Adrenal gland (tissue), 5 donors: Measurements from ENCODE around the gene ITGB3.

ENCODE experiments used
- CTCF ChIP-seq, 6 experiments: fragments of 450-650 bp in 4 of 6; fragments of 200-600 bp in 2 of 6; sonication (generic) in 1 of 6; IDR thresholded peaks; 1 replicate in 5 of 6; 2 replicates in 1 of 6; pipeline versions ENCODE4 v1.5.1 to v1.8.0; 2016 to 2021; ENCODE audit warnings: antibody characterized with exemption in 6 of 6, mild to moderate bottlenecking in 2 of 6, moderate library complexity in 1 of 6
- POLR2A ChIP-seq, 2 donors: fragments of 450-650 bp; IDR thresholded peaks; one replicate each; pipeline ENCODE4 v1.6.1; 2017; ENCODE audit warnings: antibody characterized with exemption in 2 of 2, mild to moderate bottlenecking in 2 of 2, moderate library complexity in 1 of 2
- donor health status: DM: no; HTN: no; CAD: no.

- TF ChIP-seq CTCF (IDR thresholded peaks at IDR 0.05) = no peak
- TF ChIP-seq POLR2A (IDR thresholded peaks at IDR 0.05) = no peak
These were observed 21.8 kb downstream of the ITGB3 start for GRCh38 chr17:47275245-47275984.
